DND-41 (cell line): Measurements from ENCODE around the gene BCR.

Experiments
- ATAC-seq: fragments of 200-7000 bp; cut with Tn5 transposase; 3 replicates; pipeline ENCODE4 v1.9.1; 2021; ENCODE audit warnings: low read depth; ENCODE audit not compliant: insufficient read depth
- DNase-seq: peaks from one replicate; pipeline ENCODE4 v3.0.0-alpha.2; 2020
- H2AFZ ChIP-seq: 2 replicates; pipeline ENCODE4 v1.6.0; 2012; ENCODE audit warnings: low read depth, low read length
- H3K27ac ChIP-seq: 2 replicates; pipeline ENCODE4 v1.5.1; 2012; ENCODE audit warnings: low read length, inconsistent platforms
- H3K27me3 ChIP-seq: fragments of 200-600 bp; sonication (generic); 2 replicates; pipeline ENCODE4 v1.6.0; 2012; ENCODE audit warnings: low read length, mild to moderate bottlenecking, inconsistent platforms; ENCODE audit not compliant: insufficient read depth, poor library complexity
- H3K36me3 ChIP-seq: 2 replicates; pipeline ENCODE4 v1.5.1; 2012; ENCODE audit warnings: low read length, inconsistent platforms; ENCODE audit not compliant: insufficient read depth
- H3K4me1 ChIP-seq: 2 replicates; pipeline ENCODE4 v1.5.1; 2012; ENCODE audit warnings: mild to moderate bottlenecking, low read length; ENCODE audit not compliant: insufficient read depth
- H3K4me2 ChIP-seq: 2 replicates; pipeline ENCODE4 v1.6.0; 2012; ENCODE audit warnings: mild to moderate bottlenecking, moderate library complexity, low read length, inconsistent platforms; ENCODE audit not compliant: insufficient read depth
- H3K4me3 ChIP-seq, 2 experiments: fragments of 200-600 bp in 1 of 2; shearing (Covaris generic) in 1 of 2; 2 replicates each; pipeline ENCODE4 v1.5.1; 2012 to 2016; ENCODE audit warnings: inconsistent platforms in 2 of 2, low read length in 2 of 2, mild to moderate bottlenecking in 2 of 2, low read depth in 1 of 2, moderate library complexity in 1 of 2
- H3K79me2 ChIP-seq: 2 replicates; pipeline ENCODE4 v1.6.0; 2012; ENCODE audit warnings: low read length, inconsistent platforms; ENCODE audit not compliant: insufficient read depth
- H3K9ac ChIP-seq: 2 replicates; pipeline ENCODE4 v1.6.0; 2012; ENCODE audit warnings: low read depth, mild to moderate bottlenecking, inconsistent platforms, low read length, moderate library complexity
- H3K9me3 ChIP-seq: 2 replicates; pipeline ENCODE4 v1.5.1; 2012; ENCODE audit warnings: low read length, moderate library complexity, mild to moderate bottlenecking, inconsistent platforms; ENCODE audit not compliant: insufficient read depth, severe bottlenecking
- H4K20me1 ChIP-seq: 2 replicates; pipeline ENCODE4 v1.6.0; 2012; ENCODE audit warnings: low read length; ENCODE audit not compliant: insufficient read depth
- EZH2 ChIP-seq: IDR thresholded peaks from 3 replicates; pipeline ENCODE4 v1.6.1; 2012; ENCODE audit warnings: borderline replicate concordance, low read depth, mild to moderate bottlenecking, moderate library complexity, low read length, inconsistent platforms; ENCODE audit not compliant: severe bottlenecking
- TF ChIP-seq, protein P1 (sequence below): IDR thresholded peaks from 2 replicates; pipeline ENCODE4 v1.5.1; 2012; ENCODE audit warnings: borderline replicate concordance, low read length, moderate library complexity, mild to moderate bottlenecking; ENCODE audit not compliant: poor library complexity, severe bottlenecking; ENCODE audit errors: extremely low read depth

Gene BCR

DNA sequence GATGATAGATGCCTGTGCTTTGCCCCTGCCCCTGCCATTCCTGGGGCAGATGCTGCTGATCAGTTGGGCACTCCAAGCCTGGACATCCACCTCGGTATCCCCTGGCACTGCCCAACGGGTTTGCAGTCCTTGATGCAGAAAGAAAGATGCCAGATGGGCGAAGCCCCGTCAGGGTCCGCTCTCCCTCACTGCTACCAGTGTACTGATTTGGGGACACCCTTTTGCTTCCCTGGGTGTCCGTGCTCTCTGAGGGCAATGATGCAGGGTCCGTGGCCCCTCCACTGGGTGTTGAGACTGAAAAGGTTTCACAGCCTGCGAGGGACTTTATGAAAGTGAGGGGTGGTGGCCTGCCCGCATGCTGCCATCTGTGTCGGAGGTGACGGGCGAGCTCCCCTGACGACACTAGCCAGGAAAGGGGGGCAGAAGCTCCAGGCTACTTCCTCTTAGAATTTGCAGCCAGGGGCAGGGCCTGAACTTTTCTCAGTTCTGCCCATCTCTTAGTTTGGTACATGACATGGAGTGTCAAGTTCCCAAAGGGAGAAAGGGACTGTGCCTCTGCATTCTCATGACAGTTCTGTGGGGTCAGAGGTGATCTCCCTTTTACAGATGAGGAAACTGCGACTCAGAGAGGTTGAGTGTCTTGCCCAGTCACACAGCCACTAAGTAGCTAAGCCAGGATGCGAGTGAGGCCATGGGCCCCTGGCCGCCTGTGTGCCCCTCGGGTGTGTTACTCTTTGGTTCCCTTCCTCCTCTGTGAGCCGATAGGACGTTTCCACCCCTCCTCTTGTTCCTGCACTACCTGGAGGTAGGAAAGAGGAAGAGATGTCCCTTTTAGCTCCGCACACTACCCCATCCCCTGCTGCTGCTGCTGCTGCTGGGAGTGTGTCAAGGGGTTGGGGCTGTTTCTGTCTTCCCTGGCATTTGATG lies 96.6 kb downstream of the BCR start:
- peaks cover 92% of the 10 kb centered on the region for H3K36me3 ChIP-seq
- H3K9me3 ChIP-seq = no peaks in the 10 kb centered on the region
- no peaks in the 10 kb centered on the region for H3K4me1 ChIP-seq
- no peaks in the 10 kb centered on the region for H3K79me2 ChIP-seq
- DNase-seq (no peak), ATAC-seq (no peak)
- no peaks in the 10 kb centered on the region for H3K27me3 ChIP-seq
- no peak for TF ChIP-seq EZH2
- TF ChIP-seq, protein P1, sequence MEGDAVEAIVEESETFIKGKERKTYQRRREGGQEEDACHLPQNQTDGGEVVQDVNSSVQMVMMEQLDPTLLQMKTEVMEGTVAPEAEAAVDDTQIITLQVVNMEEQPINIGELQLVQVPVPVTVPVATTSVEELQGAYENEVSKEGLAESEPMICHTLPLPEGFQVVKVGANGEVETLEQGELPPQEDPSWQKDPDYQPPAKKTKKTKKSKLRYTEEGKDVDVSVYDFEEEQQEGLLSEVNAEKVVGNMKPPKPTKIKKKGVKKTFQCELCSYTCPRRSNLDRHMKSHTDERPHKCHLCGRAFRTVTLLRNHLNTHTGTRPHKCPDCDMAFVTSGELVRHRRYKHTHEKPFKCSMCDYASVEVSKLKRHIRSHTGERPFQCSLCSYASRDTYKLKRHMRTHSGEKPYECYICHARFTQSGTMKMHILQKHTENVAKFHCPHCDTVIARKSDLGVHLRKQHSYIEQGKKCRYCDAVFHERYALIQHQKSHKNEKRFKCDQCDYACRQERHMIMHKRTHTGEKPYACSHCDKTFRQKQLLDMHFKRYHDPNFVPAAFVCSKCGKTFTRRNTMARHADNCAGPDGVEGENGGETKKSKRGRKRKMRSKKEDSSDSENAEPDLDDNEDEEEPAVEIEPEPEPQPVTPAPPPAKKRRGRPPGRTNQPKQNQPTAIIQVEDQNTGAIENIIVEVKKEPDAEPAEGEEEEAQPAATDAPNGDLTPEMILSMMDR = no peak
- H4K20me1 ChIP-seq = peaks cover 20% of the 10 kb centered on the region
- H2AFZ ChIP-seq = no peak overlapping the region
- no peak overlapping the region for H3K9ac ChIP-seq
- no peak overlapping the region for H3K27ac ChIP-seq
- H3K4me3 ChIP-seq = no peak overlapping the region
- H3K4me2 ChIP-seq = no peak overlapping the region

DNA sequence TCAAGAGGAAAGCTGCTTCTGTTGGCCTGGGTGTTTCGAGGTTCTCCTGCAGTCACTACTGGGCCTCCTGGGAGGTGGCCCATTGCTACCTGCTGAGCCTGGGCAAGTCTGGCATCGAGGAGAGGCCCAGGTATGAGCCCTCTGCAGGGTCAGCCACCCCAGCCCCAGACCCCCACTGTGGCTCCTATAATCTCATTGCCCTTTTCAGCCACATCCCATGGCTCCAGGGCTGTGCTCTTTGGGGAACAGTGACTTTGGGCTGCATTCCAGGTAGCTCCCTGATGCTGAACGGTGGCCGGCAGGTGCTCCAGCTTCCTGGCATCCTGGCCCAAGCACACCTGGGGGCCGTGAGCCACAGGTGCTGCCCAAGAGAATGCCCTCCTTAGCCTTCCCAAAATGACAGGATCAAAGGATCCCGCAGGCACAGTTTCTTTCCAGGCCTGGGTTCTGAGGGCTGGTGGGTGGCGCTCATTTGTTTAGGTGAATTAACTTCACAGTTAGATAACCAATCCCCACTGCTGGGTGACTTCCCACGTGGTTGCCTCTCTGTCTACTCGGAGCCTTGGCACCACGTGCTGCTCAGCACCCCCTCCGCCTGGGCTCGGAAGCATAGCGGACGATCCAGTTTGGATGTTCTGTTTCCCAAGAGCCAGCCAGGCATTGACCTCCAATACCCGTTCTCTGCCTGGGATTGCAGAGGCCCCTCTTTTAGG lies 97.4 kb downstream of the BCR start:
- TF ChIP-seq EZH2 = no peak
- TF ChIP-seq, protein P1 = no peak
- DNase-seq (no peak), ATAC-seq (no peak)
- no peak overlapping the region for H3K27ac ChIP-seq
- H3K9ac ChIP-seq = no peak overlapping the region
- no peaks in the 10 kb centered on the region for H3K79me2 ChIP-seq
- no peak overlapping the region for H3K4me2 ChIP-seq
- peaks cover 28% of the 10 kb centered on the region for H4K20me1 ChIP-seq
- no peaks in the 10 kb centered on the region for H3K27me3 ChIP-seq
- H3K4me3 ChIP-seq = no peak overlapping the region
- H3K4me1 ChIP-seq = no peaks in the 10 kb centered on the region
- H3K9me3 ChIP-seq = no peaks in the 10 kb centered on the region
- H2AFZ ChIP-seq = no peak overlapping the region
- peaks cover 92% of the 10 kb centered on the region for H3K36me3 ChIP-seq

DNA sequence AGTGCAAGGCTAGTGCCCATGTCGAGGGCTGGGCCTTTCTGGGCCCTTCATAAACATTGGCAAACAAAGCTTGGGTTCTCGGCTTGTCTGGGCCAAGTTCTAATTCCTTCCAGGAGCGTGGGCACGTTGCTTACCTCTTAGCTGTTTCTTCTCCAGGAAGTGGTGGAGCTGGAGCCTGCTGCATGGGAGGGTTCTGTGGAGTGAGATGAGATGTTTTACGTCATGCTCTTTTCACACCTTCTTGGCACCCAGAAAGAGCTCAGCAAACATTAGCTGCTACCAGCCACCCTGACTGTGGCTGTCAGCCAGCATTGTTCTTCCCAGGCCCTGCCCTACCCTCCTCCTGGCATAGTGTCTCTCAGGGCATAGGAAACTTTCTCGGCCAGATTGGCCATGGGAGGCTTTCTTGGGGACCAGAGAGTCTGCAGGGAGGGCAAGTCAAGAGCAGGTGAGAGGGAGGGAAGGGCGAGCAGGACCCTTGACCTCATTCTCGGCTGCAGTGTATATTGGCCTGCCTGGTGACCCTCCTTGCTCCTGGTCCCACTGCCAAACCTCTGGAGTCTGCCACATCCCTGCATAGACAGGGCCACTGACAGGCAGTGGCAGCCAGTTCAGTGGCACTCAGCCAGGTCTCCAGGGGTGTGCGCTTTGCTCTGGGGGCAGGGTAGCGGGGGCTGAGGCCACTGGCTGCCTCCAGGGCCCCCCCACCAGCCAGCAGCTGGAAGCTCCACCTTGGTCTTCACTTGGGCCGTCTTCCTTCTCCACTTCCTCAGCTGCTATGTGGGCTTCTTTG lies 98.8 kb downstream of the BCR start:
- Histone ChIP-seq H4K20me1 (peaks cover 34% of the 10 kb centered on the region), H3K27ac (peak overlapping the region; percentile 43; the same call in 1 of the 2 replicates), H3K79me2 (no peaks in the 10 kb centered on the region), H3K4me3 (no peak overlapping the region), H3K27me3 (no peaks in the 10 kb centered on the region), H3K4me2 (no peak overlapping the region), H3K36me3 (peaks cover 92% of the 10 kb centered on the region), H3K9ac (no peak overlapping the region), H2AFZ (no peak overlapping the region), H3K9me3 (no peaks in the 10 kb centered on the region), H3K4me1 (no peaks in the 10 kb centered on the region)
- TF ChIP-seq, protein P1 = no peak
- TF ChIP-seq EZH2 = no peak
- DNase-seq (no peak), ATAC-seq (no peak)
